A673 (cell line): ENCODE results near the gene SELENOF. TPM values are rescaled to one million over a fixed set of nuclear protein-coding genes. Genes with fewer than 3 reads are reported as not detected.
"Not testable (repeated sequence)": the region's sequence is repeated elsewhere in the genome, so short reads cannot be mapped to it uniquely, and the experiment has no call there.

Source experiments
- BruUV-seq: library from RNA; stranded (reverse); fragments of 400-500 nt; replicated peaks from 2 replicates; lab custom pipeline; 2021; lab: Mats Ljungman, UMichigan
- CTCF ChIA-PET: fragments of 300-600 bp; sonication (Branson Sonifier 250); formaldehyde crosslinking; loops from one replicate; lab custom pipeline; 2022; ENCODE audit warnings: antibody characterized with exemption; lab: Charles Lee
- POLR2A ChIA-PET: fragments of 300-600 bp; sonication (Branson Sonifier 250); formaldehyde crosslinking; loops from one replicate; lab custom pipeline; 2022; ENCODE audit warnings: antibody characterized with exemption; ENCODE audit not compliant: low non-redundant PET; lab: Charles Lee
- DNase-seq: peaks from one replicate; pipeline ENCODE4 v3.0.0-alpha.2; 2015; ENCODE audit warnings: low spot score
- H3K27ac ChIP-seq: fragments of 200-600 bp; sonication (generic); 2 replicates; pipeline ENCODE4 v1.5.1; 2016; ENCODE audit warnings: mixed run types, low read depth, mild to moderate bottlenecking, mixed read lengths, antibody characterized with exemption, low read length; ENCODE audit not compliant: poor library complexity, severe bottlenecking
- H3K27me3 ChIP-seq: fragments of 200-600 bp; sonication (generic); replicated peaks from 2 replicates; pipeline ENCODE4 v1.6.1; 2017; ENCODE audit warnings: mixed run types, low read depth, mild to moderate bottlenecking, mixed read lengths, antibody characterized with exemption, low read length; ENCODE audit not compliant: insufficient read depth, poor library complexity
- H3K36me3 ChIP-seq: fragments of 200-600 bp; sonication (generic); 2 replicates; pipeline ENCODE4 v1.6.1; 2016; ENCODE audit warnings: mixed run types, mild to moderate bottlenecking, mixed read lengths, antibody characterized with exemption, low read length; ENCODE audit not compliant: insufficient read depth, poor library complexity, severe bottlenecking
- H3K4me1 ChIP-seq: fragments of 200-600 bp; sonication (generic); 2 replicates; pipeline ENCODE4 v1.6.1; 2017; ENCODE audit warnings: mixed run types, mild to moderate bottlenecking, mixed read lengths, antibody characterized with exemption, low read length; ENCODE audit not compliant: insufficient read depth, poor library complexity, severe bottlenecking
- H3K4me3 ChIP-seq: fragments of 200-600 bp; sonication (generic); 2 replicates; pipeline ENCODE4 v1.5.1; 2016; ENCODE audit warnings: low read depth, mixed run types, mild to moderate bottlenecking, mixed read lengths, low read length; ENCODE audit not compliant: poor library complexity, severe bottlenecking
- H3K9me3 ChIP-seq: fragments of 200-600 bp; sonication (generic); 2 replicates; pipeline ENCODE4 v1.6.1; 2016; ENCODE audit warnings: mixed run types, low read depth, mild to moderate bottlenecking, mixed read lengths, antibody characterized with exemption, low read length; ENCODE audit not compliant: poor library complexity, severe bottlenecking
- CTCF ChIP-seq: fragments of 300-800, 200-600 bp; sonication (generic); conservative IDR thresholded peaks from 2 replicates; pipeline ENCODE4 v1.5.1; 2017; ENCODE audit warnings: low read depth, mild to moderate bottlenecking, antibody characterized with exemption, low read length, moderate library complexity, mixed read lengths
- EZH2 ChIP-seq: fragments of 200-600 bp; sonication (generic); IDR thresholded peaks from 2 replicates; pipeline ENCODE4 v1.6.1; 2017; ENCODE audit warnings: borderline replicate concordance, low read depth, mild to moderate bottlenecking, mixed read lengths, antibody characterized with exemption, low read length; ENCODE audit not compliant: poor library complexity, severe bottlenecking
- intact Hi-C: fragments of 100-400 bp; cut with micrococcal nuclease; formaldehyde crosslinking; loops from one replicate; pipeline ENCODE4 v1.10.0; 2022; ENCODE audit not compliant: unreplicated experiment
- total RNA-seq: library from RNA; stranded (reverse); gene quantifications from 2 replicates; pipeline ENCODE4 v1.2.3, GENCODE V29; 2021

Gene SELENOF
- total RNA-seq, 1 experiment from 2014 or later: 214 TPM

GRCh38 chr1:86822459-86822858 is 91.5 kb downstream of the SELENOF start:
- POLR2A ChIA-PET: no interaction called here
- intact Hi-C loops: no loop called here
- H3K4me3 ChIP-seq: no peak overlapping the region
- H3K36me3 ChIP-seq: no peaks in the 10 kb centered on the region
- no peaks in the 10 kb centered on the region for H3K4me1 ChIP-seq
- H3K9me3 ChIP-seq: no peaks in the 10 kb centered on the region
- CTCF ChIA-PET: no interaction called here
- BruUV-seq: no TSS peak
- H3K27ac ChIP-seq: no peak overlapping the region
- no peak for DNase-seq
- TF ChIP-seq EZH2: no peak
- no peaks in the 10 kb centered on the region for H3K27me3 ChIP-seq

GRCh38 chr1:86821956-86822355 is 92.0 kb downstream of the SELENOF start:
- H3K27me3 ChIP-seq: no peaks in the 10 kb centered on the region
- H3K4me3 ChIP-seq: no peak overlapping the region
- POLR2A ChIA-PET: interaction anchor here (0.9 kb wide), 1 partner anchor 22 kb away, joined by 3 read pairs; no protein-coding TSS in a partner anchor
- BruUV-seq: no TSS peak
- DNase-seq: no peak
- CTCF ChIA-PET: no interaction called here
- TF ChIP-seq EZH2: no peak
- TF ChIP-seq CTCF: no peak
- intact Hi-C loops: no loop called here
- no peak overlapping the region for H3K27ac ChIP-seq
- no peaks in the 10 kb centered on the region for H3K4me1 ChIP-seq
- no peaks in the 10 kb centered on the region for H3K9me3 ChIP-seq
- no peaks in the 10 kb centered on the region for H3K36me3 ChIP-seq

- POLR2A ChIA-PET, H3K36me3 ChIP-seq, CTCF ChIA-PET, H3K4me3 ChIP-seq, H3K9me3 ChIP-seq, H3K27me3 ChIP-seq, BruUV-seq, DNase-seq, H3K4me1 ChIP-seq, intact Hi-C loops, H3K27ac ChIP-seq: not testable (repeated sequence)
Measured at GRCh38 chr1:86819970-86820369, 94.0 kb downstream of the SELENOF start.

GRCh38 chr1:86817246-86817826 is 96.6 kb downstream of the SELENOF start:
- H3K36me3 ChIP-seq, H3K9me3 ChIP-seq, H3K27ac ChIP-seq, H3K4me1 ChIP-seq, DNase-seq, BruUV-seq, H3K4me3 ChIP-seq, POLR2A ChIA-PET, H3K27me3 ChIP-seq, CTCF ChIA-PET, intact Hi-C loops: not testable (repeated sequence)

- POLR2A ChIA-PET, H3K4me3 ChIP-seq, H3K36me3 ChIP-seq, intact Hi-C loops, DNase-seq, H3K27ac ChIP-seq, CTCF ChIA-PET, BruUV-seq, H3K4me1 ChIP-seq, H3K27me3 ChIP-seq, H3K9me3 ChIP-seq: not testable (repeated sequence)
Measured at GRCh38 chr1:86814118-86814517, 99.8 kb downstream of the SELENOF start.

Other genes starting within 250 kb of the SELENOF start
- 43.4 and 45.9 TPM in 2 replicates for gene SH3GLB1, start 209.6 kb downstream of the SELENOF start, total RNA-seq
- 45.8 and 49.5 TPM in 2 replicates for gene HS2ST1, start 509 bp upstream of the SELENOF start, total RNA-seq